WTC11 (cell line): ENCODE data around the gene RAP1GAP. TPM values are rescaled to one million over a fixed set of nuclear protein-coding genes. Genes with fewer than 3 reads are reported as not detected.

ENCODE experiments used
- ATAC-seq: fragments of 200-7000 bp; cut with Tn5 transposase; 2 replicates; pipeline ENCODE4 v1.10.0; 2021; ENCODE audit warnings: mild to moderate bottlenecking, moderate library complexity
- CTCF ChIA-PET: fragments of 300-600 bp; sonication (Branson Sonifier 250); formaldehyde crosslinking; loops from one replicate; lab custom pipeline; 2021; ENCODE audit warnings: antibody characterized with exemption; lab: Charles Lee
- POLR2A ChIA-PET: fragments of 350-600 bp; sonication (Branson Sonifier 250); formaldehyde crosslinking; loops from one replicate; lab custom pipeline; 2021; ENCODE audit warnings: antibody characterized with exemption; lab: Charles Lee
- DNase-seq: peaks from one replicate; pipeline ENCODE4 v3.0.0; 2021; ENCODE audit warnings: low spot score
- H3K27ac Mint-ChIP-seq: 2 replicates; pipeline ENCODE4 v1.8.0; 2021; ENCODE audit warnings: mixed read lengths
- H3K27me3 Mint-ChIP-seq: 2 replicates; pipeline ENCODE4 v1.8.0; 2021; ENCODE audit warnings: low read depth, mild to moderate bottlenecking, moderate library complexity, mixed read lengths
- H3K36me3 Mint-ChIP-seq: 2 replicates; pipeline ENCODE4 v1.8.0; 2021; ENCODE audit warnings: mixed read lengths
- H3K4me1 Mint-ChIP-seq: 2 replicates; pipeline ENCODE4 v1.8.0; 2022; ENCODE audit warnings: mixed read lengths
- H3K4me3 Mint-ChIP-seq: 2 replicates; pipeline ENCODE4 v1.8.0; 2021; ENCODE audit warnings: mild to moderate bottlenecking, moderate library complexity, mixed read lengths
- H3K9me3 Mint-ChIP-seq: 2 replicates; pipeline ENCODE4 v1.8.0; 2021; ENCODE audit warnings: mixed read lengths
- AR ChIP-seq: fragments of 250-450 bp; sonication (Bioruptor Pico); IDR thresholded peaks from 2 replicates; pipeline ENCODE4 v1.9.0; 2021; ENCODE audit warnings: mild to moderate bottlenecking
- ATF1 ChIP-seq: sonication (generic); formaldehyde crosslinking; IDR thresholded peaks from 2 replicates; pipeline ENCODE4 v1.8.1; 2023; ENCODE audit warnings: mild to moderate bottlenecking, moderate library complexity, missing genetic modification reagents
- CREB1 ChIP-seq: sonication (generic); formaldehyde crosslinking; IDR thresholded peaks from 2 replicates; pipeline ENCODE4 v1.8.0; 2023; ENCODE audit warnings: mild to moderate bottlenecking, missing genetic modification reagents
- E2F1 ChIP-seq: sonication (generic); formaldehyde crosslinking; IDR thresholded peaks from 2 replicates; pipeline ENCODE4 v1.8.0; 2022; ENCODE audit warnings: mild to moderate bottlenecking, missing genetic modification reagents
- EMX1 ChIP-seq: fragments of 250-450 bp; sonication (Bioruptor Pico); IDR thresholded peaks from 2 replicates; pipeline ENCODE4 v1.8.0; 2021; ENCODE audit warnings: mild to moderate bottlenecking
- ESRRA ChIP-seq: sonication (generic); formaldehyde crosslinking; IDR thresholded peaks from 2 replicates; pipeline ENCODE4 v1.8.1; 2022; ENCODE audit warnings: mild to moderate bottlenecking, missing genetic modification reagents, borderline replicate concordance
- FOXP1 ChIP-seq: sonication (generic); formaldehyde crosslinking; IDR thresholded peaks from 2 replicates; pipeline ENCODE4 v1.8.0; 2022; ENCODE audit warnings: missing genetic modification reagents, mild to moderate bottlenecking, moderate library complexity, borderline replicate concordance
- GABPB1 ChIP-seq: sonication (generic); formaldehyde crosslinking; IDR thresholded peaks from 2 replicates; pipeline ENCODE4 v1.8.1; 2023; ENCODE audit warnings: mild to moderate bottlenecking, missing genetic modification reagents
- GRHL2 ChIP-seq: fragments of 250-450 bp; sonication (Bioruptor Pico); IDR thresholded peaks from 2 replicates; pipeline ENCODE4 v1.8.0; 2022; ENCODE audit warnings: mild to moderate bottlenecking, moderate library complexity; ENCODE audit not compliant: insufficient replicate concordance, severe bottlenecking
- GTF2I ChIP-seq: fragments of 250-450 bp; sonication (Bioruptor Pico); conservative IDR thresholded peaks from 2 replicates; pipeline ENCODE4 v1.4.0; 2021; ENCODE audit warnings: mild to moderate bottlenecking
- HMGXB4 ChIP-seq: sonication (generic); formaldehyde crosslinking; IDR thresholded peaks from 2 replicates; pipeline ENCODE4 v1.8.1; 2023; ENCODE audit warnings: mild to moderate bottlenecking, moderate library complexity, missing genetic modification reagents
- NFYB ChIP-seq: sonication (generic); formaldehyde crosslinking; conservative IDR thresholded peaks from 2 replicates; pipeline ENCODE4 v1.8.0; 2022; ENCODE audit warnings: low read depth, missing genetic modification reagents
- NR2C2 ChIP-seq: sonication (generic); formaldehyde crosslinking; IDR thresholded peaks from 2 replicates; pipeline ENCODE4 v1.8.0; 2022; ENCODE audit warnings: mild to moderate bottlenecking, missing genetic modification reagents
- PREB ChIP-seq: sonication (generic); formaldehyde crosslinking; IDR thresholded peaks from 2 replicates; pipeline ENCODE4 v1.8.1; 2022; ENCODE audit warnings: mild to moderate bottlenecking, missing genetic modification reagents, moderate library complexity, borderline replicate concordance
- TCF7 ChIP-seq: sonication (generic); formaldehyde crosslinking; IDR thresholded peaks from 2 replicates; pipeline ENCODE4 v1.8.0; 2022; ENCODE audit warnings: mild to moderate bottlenecking, low read depth, missing genetic modification reagents, moderate library complexity
- ZBTB21 ChIP-seq: sonication (generic); formaldehyde crosslinking; IDR thresholded peaks from 2 replicates; pipeline ENCODE4 v1.8.1; 2023; ENCODE audit warnings: mild to moderate bottlenecking, missing genetic modification reagents, borderline replicate concordance
- ZMAT4 ChIP-seq: fragments of 250-450 bp; sonication (Bioruptor Pico); IDR thresholded peaks from 2 replicates; pipeline ENCODE4 v1.9.0; 2021; ENCODE audit warnings: mild to moderate bottlenecking
- ZNF263 ChIP-seq: sonication (generic); formaldehyde crosslinking; IDR thresholded peaks from 2 replicates; pipeline ENCODE4 v1.8.1; 2022; ENCODE audit warnings: low read depth, mild to moderate bottlenecking, moderate library complexity, missing genetic modification reagents
- ZNF281 ChIP-seq: sonication (generic); formaldehyde crosslinking; IDR thresholded peaks from 2 replicates; pipeline ENCODE4 v1.8.0; 2023; ENCODE audit warnings: mild to moderate bottlenecking, missing genetic modification reagents
- ZNF671 ChIP-seq: fragments of 250-450 bp; sonication (Bioruptor Pico); IDR thresholded peaks from 2 replicates; pipeline ENCODE4 v1.8.0; 2021; ENCODE audit warnings: mild to moderate bottlenecking
- total RNA-seq: library from RNA; stranded (reverse); gene quantifications from 3 replicates; pipeline ENCODE4 v1.2.3, GENCODE V29; 2021

Gene RAP1GAP
- total RNA-seq, 1 experiment from 2014 or later = 7.6 TPM

- POLR2A ChIA-PET = no interaction called here
- H3K9me3 Mint-ChIP-seq = no peaks in the 10 kb centered on the region
- no peak for DNase-seq
- no peak overlapping the region for H3K4me3 Mint-ChIP-seq
- peaks cover 26% of the 10 kb centered on the region for H3K4me1 Mint-ChIP-seq
- no peaks in the 10 kb centered on the region for H3K36me3 Mint-ChIP-seq
- H3K27me3 Mint-ChIP-seq = peaks cover 6% of the 10 kb centered on the region
- ATAC-seq = no peak
- no peak for TF ChIP-seq ZMAT4 (CRISPR knock-in tag)
- TF ChIP-seq GABPB1 (CRISPR knock-in tag) = no peak
- TF ChIP-seq ZNF281 (CRISPR knock-in tag) = no peak
- TF ChIP-seq PREB (CRISPR knock-in tag) = no peak
- no peak for TF ChIP-seq ZBTB21
- TF ChIP-seq NFYB = no peak
- TF ChIP-seq EMX1 (CRISPR knock-in tag) = no peak
- TF ChIP-seq ESRRA (CRISPR knock-in tag) = no peak
- TF ChIP-seq ZNF263 = no peak
- no peak for TF ChIP-seq GRHL2 (CRISPR knock-in tag)
- no peak for TF ChIP-seq TCF7 (CRISPR knock-in tag)
- TF ChIP-seq NR2C2 (CRISPR knock-in tag) = no peak
- no peak for TF ChIP-seq ZNF671 (CRISPR knock-in tag)
- no peak for TF ChIP-seq HMGXB4 (CRISPR knock-in tag)
- no peak for TF ChIP-seq ATF1 (CRISPR knock-in tag)
- no peak for TF ChIP-seq AR (CRISPR knock-in tag)
- TF ChIP-seq GTF2I (CRISPR knock-in tag) = no peak
- TF ChIP-seq, all 79 proteins: peak for 0
- H3K27ac Mint-ChIP-seq = no peak overlapping the region
- CTCF ChIA-PET = no interaction called here
Observed at GRCh38 chr1:21589618-21590017, 79.5 kb downstream of the RAP1GAP start.

GRCh38 chr1:21587602-21587953, 81.6 kb downstream of the RAP1GAP start:
- H3K27ac Mint-ChIP-seq = no peak overlapping the region
- ATAC-seq = no peak
- peaks cover 26% of the 10 kb centered on the region for H3K4me1 Mint-ChIP-seq
- POLR2A ChIA-PET = no interaction called here
- no peak overlapping the region for H3K4me3 Mint-ChIP-seq
- no peaks in the 10 kb centered on the region for H3K36me3 Mint-ChIP-seq
- CTCF ChIA-PET = interaction anchor here (1.0 kb wide), 1 partner anchor 8 kb away, joined by 4 read pairs; no protein-coding TSS in a partner anchor
- DNase-seq = no peak
- peaks cover 13% of the 10 kb centered on the region for H3K27me3 Mint-ChIP-seq
- no peaks in the 10 kb centered on the region for H3K9me3 Mint-ChIP-seq
- no peak for TF ChIP-seq CREB1
- TF ChIP-seq ZNF281 (CRISPR knock-in tag) = no peak
- no peak for TF ChIP-seq ZNF671 (CRISPR knock-in tag)
- no peak for TF ChIP-seq E2F1 (CRISPR knock-in tag)
- no peak for TF ChIP-seq FOXP1 (CRISPR knock-in tag)
